ENCODE results near the gene GJC2. TPM values are rescaled to one million over a fixed set of nuclear protein-coding genes. Genes with fewer than 3 reads are reported as not detected.

GJC2 gene
- polyA plus RNA-seq, 1 of the 3 experiments (the other 2 are of a cell fraction): 0.92 TPM

DNA sequence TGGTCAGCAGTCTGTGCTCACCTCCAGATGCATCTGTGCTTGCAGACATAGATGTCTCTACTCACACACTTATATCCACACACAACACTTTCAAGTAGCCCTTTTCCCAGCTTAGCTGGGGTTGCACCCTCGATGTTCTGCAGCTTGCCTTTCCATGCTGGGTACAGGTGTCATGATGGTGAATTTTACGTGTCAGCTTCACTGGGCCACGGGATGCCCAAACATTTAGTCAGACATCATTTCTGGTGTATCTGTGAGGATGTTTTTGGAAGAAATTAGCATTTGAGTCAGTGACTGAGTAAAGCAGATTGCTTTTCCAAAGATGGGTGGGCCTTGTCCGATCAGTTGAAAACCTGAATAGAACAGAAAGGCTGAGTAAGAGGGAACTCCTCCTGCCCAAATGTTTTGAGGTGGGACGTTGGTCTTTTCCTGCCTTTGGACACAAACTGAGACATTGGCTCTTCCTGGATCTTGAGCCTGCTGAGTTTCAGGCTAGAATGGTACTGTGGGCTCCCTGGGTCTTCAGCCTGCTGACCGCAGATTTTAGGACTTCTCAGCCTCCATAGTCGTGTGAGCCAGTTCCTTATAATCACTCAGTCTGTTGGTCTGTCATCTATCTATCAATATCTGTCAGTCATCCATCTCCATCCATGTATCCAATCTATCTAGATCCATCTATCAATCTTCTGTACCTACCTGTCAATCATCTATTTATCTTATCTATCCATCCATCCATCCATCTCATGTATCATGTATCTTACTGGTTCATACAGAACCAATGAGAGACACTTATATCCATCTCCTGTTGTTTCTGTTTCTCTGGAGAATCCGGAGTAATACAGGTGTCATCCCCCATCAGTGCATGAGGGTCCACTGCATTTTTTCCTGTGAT lies 45.4 kb downstream of the GJC2 start:
- Histone ChIP-seq H3K9ac (no peak overlapping the region), H3K9me3 (peaks cover 9% of the 10 kb centered on the region), H3K9me2 (no peaks in the 10 kb centered on the region), H3K27ac (ENCODE audit: low read depth in 2 of 2, low read length in 1 of 2) (no peak overlapping the region), H3K36me3 (replicated peaks in 1 of 2; ENCODE audit: control insufficient read depth in 1 of 2, insufficient read depth in 2 of 2, low read length in 1 of 2) (peaks cover 0 to 3% of the 10 kb centered on the region in 2 experiments), H2AFZ (ENCODE audit: low read depth) (no peak overlapping the region), H3K27me3 (ENCODE audit: insufficient read depth) (no peaks in the 10 kb centered on the region), H4K20me1 (ENCODE audit: insufficient read depth) (no peaks in the 10 kb centered on the region), H3F3A (replicated peaks; ENCODE audit: insufficient read depth) (peaks cover 7% of the 10 kb centered on the region), H3K4me2 (no peak overlapping the region), H3K4me3 (ENCODE audit: low read depth in 2 of 2, low read length in 1 of 2) (no peak overlapping the region), H3K79me2 (ENCODE audit: insufficient read depth) (no peaks in the 10 kb centered on the region), H3K4me1 (ENCODE audit: control insufficient read depth in 1 of 2, insufficient read depth in 2 of 2, low read depth in 1 of 2, low read length in 1 of 2) (no peaks in the 10 kb centered on the region)
- DNase-seq: peak; percentile 4
- POLR2A ChIA-PET: no interaction called here
- CTCF ChIA-PET: interaction anchor here (0.7 to 1.1 kb wide), 2 partner anchors 9 to 12 kb away, joined by 3 to 4 read pairs; no protein-coding TSS in a partner anchor
- 65% methylated on average over 8 of the region's 8 CpGs for WGBS (ENCODE audit: low lambda C conversion rate)
- TF ChIP-seq, protein P1, sequence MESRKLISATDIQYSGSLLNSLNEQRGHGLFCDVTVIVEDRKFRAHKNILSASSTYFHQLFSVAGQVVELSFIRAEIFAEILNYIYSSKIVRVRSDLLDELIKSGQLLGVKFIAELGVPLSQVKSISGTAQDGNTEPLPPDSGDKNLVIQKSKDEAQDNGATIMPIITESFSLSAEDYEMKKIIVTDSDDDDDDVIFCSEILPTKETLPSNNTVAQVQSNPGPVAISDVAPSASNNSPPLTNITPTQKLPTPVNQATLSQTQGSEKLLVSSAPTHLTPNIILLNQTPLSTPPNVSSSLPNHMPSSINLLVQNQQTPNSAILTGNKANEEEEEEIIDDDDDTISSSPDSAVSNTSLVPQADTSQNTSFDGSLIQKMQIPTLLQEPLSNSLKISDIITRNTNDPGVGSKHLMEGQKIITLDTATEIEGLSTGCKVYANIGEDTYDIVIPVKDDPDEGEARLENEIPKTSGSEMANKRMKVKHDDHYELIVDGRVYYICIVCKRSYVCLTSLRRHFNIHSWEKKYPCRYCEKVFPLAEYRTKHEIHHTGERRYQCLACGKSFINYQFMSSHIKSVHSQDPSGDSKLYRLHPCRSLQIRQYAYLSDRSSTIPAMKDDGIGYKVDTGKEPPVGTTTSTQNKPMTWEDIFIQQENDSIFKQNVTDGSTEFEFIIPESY (IDR thresholded peaks at IDR 0.05; ENCODE audit: borderline replicate concordance, low read depth): no peak
- TF ChIP-seq RFX5 (IDR thresholded peaks at IDR 0.05; ENCODE audit: low read length): no peak
- TF ChIP-seq EZH2phosphoT487 (IDR thresholded peaks at IDR 0.05; ENCODE audit: borderline replicate concordance, low read depth): no peak
- TF ChIP-seq RCOR1 (IDR thresholded peaks at IDR 0.05; ENCODE audit: low read length): no peak
- TF ChIP-seq, protein P2, sequence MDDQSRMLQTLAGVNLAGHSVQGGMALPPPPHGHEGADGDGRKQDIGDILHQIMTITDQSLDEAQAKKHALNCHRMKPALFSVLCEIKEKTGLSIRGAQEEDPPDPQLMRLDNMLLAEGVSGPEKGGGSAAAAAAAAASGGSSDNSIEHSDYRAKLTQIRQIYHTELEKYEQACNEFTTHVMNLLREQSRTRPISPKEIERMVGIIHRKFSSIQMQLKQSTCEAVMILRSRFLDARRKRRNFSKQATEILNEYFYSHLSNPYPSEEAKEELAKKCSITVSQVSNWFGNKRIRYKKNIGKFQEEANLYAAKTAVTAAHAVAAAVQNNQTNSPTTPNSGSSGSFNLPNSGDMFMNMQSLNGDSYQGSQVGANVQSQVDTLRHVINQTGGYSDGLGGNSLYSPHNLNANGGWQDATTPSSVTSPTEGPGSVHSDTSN (IDR thresholded peaks at IDR 0.05): no peak
- TF ChIP-seq TAF1 (IDR thresholded peaks at IDR 0.05; ENCODE audit: borderline replicate concordance, low read depth, low read length): no peak
- no peak for TF ChIP-seq SIN3A (IDR thresholded peaks at IDR 0.05; ENCODE audit: borderline replicate concordance, low read depth, low read length)

DNA sequence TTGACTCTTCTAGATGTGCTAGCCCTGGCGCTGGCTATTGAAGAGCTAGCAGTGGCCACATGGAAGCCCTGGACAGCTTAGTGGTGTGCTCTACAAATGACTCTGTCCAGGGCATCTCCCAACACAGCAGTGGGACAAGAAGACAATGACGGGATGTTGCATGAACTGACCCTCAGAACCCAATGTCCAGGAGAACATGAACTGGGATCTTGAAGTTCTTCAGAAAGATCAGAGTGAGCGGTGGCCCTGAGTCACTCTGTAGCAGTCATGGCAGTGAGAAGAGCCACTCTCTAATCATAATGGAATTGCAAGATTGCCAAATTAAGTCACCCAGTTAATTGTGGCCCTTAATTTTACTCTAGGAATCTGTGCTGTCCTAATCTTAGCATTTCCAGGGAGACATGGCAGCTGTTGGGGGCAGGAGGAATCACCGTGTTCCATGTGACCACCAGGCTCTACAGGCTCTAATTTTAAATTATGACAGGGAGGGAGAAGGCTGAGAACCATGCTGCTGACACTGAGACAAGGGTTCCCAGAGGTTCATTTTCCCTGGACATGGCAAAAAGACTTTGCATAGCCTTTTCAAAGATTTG lies 47.9 kb downstream of the GJC2 start:
- Histone ChIP-seq H4K20me1 (ENCODE audit: insufficient read depth) (no peaks in the 10 kb centered on the region), H3K9me2 (no peaks in the 10 kb centered on the region), H3K27ac (ENCODE audit: low read depth in 2 of 2, low read length in 1 of 2) (no peak overlapping the region), H3K27me3 (ENCODE audit: insufficient read depth) (no peaks in the 10 kb centered on the region), H3K9ac (no peak overlapping the region), H2AFZ (ENCODE audit: low read depth) (no peak overlapping the region), H3K4me3 (ENCODE audit: low read depth in 2 of 2, low read length in 1 of 2) (no peak overlapping the region), H3K4me2 (no peak overlapping the region), H3F3A (replicated peaks; ENCODE audit: insufficient read depth) (peaks cover 7% of the 10 kb centered on the region), H3K4me1 (ENCODE audit: control insufficient read depth in 1 of 2, insufficient read depth in 2 of 2, low read depth in 1 of 2, low read length in 1 of 2) (no peaks in the 10 kb centered on the region), H3K79me2 (ENCODE audit: insufficient read depth) (no peaks in the 10 kb centered on the region), H3K9me3 (peaks cover 9% of the 10 kb centered on the region), H3K36me3 (replicated peaks in 1 of 2; ENCODE audit: control insufficient read depth in 1 of 2, insufficient read depth in 2 of 2, low read length in 1 of 2) (peaks cover 0 to 3% of the 10 kb centered on the region in 2 experiments)
- no peak for DNase-seq
- 65% methylated on average over 3 of the region's 4 CpGs for WGBS (ENCODE audit: low lambda C conversion rate)
- ChIA-PET POLR2A (interaction anchor here (0.7 kb wide), 1 partner anchor 19 kb away, joined by 3 read pairs; no protein-coding TSS in a partner anchor), CTCF (no interaction called here)
- TF ChIP-seq, protein P3, sequence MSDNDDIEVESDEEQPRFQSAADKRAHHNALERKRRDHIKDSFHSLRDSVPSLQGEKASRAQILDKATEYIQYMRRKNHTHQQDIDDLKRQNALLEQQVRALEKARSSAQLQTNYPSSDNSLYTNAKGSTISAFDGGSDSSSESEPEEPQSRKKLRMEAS (IDR thresholded peaks at IDR 0.05; ENCODE audit: low read depth): no peak
- TF ChIP-seq ELF1 (IDR thresholded peaks at IDR 0.05): no peak
- no peak for TF ChIP-seq RAD21 (IDR thresholded peaks at IDR 0.05; ENCODE audit: low read length)
- no peak for TF ChIP-seq RFX5 (IDR thresholded peaks at IDR 0.05; ENCODE audit: low read length)
- TF ChIP-seq SMC3 (IDR thresholded peaks at IDR 0.05; ENCODE audit: low read depth, low read length): no peak
- TF ChIP-seq MEF2A (IDR thresholded peaks at IDR 0.05; ENCODE audit: borderline replicate concordance, low read depth): no peak
- TF ChIP-seq GATA2 (CRISPR knock-in tag; IDR thresholded peaks at IDR 0.05): no peak
- TF ChIP-seq JUND (IDR thresholded peaks at IDR 0.05): no peak
- no peak for TF ChIP-seq EZH2phosphoT487 (IDR thresholded peaks at IDR 0.05; ENCODE audit: borderline replicate concordance, low read depth)
- TF ChIP-seq POLR2AphosphoS5 (IDR thresholded peaks at IDR 0.05; ENCODE audit: low read depth, low read length): no peak
- no peak for TF ChIP-seq MXI1 (IDR thresholded peaks at IDR 0.05; ENCODE audit: low read depth, low read length)
- no peak for TF ChIP-seq FOXM1 (IDR thresholded peaks at IDR 0.05; ENCODE audit: low read depth)
- TF ChIP-seq NFIC (IDR thresholded peaks at IDR 0.05; ENCODE audit: borderline replicate concordance): no peak
- TF ChIP-seq SIN3A (IDR thresholded peaks at IDR 0.05; ENCODE audit: borderline replicate concordance, low read depth, low read length): no peak
- TF ChIP-seq, protein P4, sequence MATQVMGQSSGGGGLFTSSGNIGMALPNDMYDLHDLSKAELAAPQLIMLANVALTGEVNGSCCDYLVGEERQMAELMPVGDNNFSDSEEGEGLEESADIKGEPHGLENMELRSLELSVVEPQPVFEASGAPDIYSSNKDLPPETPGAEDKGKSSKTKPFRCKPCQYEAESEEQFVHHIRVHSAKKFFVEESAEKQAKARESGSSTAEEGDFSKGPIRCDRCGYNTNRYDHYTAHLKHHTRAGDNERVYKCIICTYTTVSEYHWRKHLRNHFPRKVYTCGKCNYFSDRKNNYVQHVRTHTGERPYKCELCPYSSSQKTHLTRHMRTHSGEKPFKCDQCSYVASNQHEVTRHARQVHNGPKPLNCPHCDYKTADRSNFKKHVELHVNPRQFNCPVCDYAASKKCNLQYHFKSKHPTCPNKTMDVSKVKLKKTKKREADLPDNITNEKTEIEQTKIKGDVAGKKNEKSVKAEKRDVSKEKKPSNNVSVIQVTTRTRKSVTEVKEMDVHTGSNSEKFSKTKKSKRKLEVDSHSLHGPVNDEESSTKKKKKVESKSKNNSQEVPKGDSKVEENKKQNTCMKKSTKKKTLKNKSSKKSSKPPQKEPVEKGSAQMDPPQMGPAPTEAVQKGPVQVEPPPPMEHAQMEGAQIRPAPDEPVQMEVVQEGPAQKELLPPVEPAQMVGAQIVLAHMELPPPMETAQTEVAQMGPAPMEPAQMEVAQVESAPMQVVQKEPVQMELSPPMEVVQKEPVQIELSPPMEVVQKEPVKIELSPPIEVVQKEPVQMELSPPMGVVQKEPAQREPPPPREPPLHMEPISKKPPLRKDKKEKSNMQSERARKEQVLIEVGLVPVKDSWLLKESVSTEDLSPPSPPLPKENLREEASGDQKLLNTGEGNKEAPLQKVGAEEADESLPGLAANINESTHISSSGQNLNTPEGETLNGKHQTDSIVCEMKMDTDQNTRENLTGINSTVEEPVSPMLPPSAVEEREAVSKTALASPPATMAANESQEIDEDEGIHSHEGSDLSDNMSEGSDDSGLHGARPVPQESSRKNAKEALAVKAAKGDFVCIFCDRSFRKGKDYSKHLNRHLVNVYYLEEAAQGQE (IDR thresholded peaks at IDR 0.05; ENCODE audit: low read depth, low read length): no peak
- TF ChIP-seq GABPA (IDR thresholded peaks at IDR 0.05; ENCODE audit: low read depth): no peak
